Measurements from ENCODE around the gene SCUBE1.

The SCUBE1 gene

DNA sequence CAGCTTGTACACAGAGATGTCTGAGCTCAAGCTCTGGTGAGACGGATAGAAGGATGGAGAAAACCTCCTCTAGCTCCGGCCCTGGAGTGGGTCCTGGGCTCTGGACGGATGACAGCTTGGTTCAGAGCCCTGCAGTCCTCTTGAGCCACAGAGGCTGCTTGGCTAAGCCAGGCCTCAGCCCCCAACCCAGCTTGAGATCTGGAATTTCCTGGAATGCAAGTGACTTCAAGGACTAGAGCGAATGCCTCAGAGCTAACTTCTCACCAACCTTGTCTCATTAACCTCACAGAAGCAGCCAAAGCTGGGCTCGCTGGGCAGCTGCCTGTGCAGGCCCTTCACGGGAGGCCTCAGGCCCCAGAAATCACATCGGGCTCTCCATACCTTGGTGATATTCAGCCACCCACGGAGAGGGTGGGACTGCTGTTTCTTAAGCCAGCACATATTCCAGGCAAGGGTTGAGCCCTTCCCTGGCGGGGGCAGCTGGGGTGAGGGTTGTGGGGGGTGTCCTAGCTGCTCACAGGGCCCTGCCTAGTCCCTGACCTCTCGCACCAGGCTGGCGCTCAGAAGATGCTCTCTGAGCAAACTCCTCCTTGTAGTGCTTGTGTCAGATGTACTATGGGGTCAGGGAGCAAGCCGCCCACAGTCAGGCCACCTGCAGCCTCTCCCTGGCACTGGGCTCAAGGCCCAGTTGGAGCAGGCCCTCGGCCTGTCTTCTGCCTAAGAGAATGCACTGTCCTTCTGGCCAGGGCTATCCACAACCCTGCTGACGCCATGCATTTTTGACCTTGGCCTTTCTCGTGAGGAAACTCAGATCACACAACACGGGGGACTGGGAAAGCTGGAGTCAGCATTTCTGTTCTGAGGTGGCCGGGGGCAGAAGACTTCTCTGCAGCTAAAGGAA is 82.6 kb downstream of the SCUBE1 start:
- DNase-seq (ENCODE audit: low spot score), result no peak
- no peak overlapping the region for H3K27ac ChIP-seq
- no peak for TF ChIP-seq CTCF (IDR thresholded peaks at IDR 0.05)
- H3K4me3 ChIP-seq, result no peak overlapping the region

- TF ChIP-seq CTCF (IDR thresholded peaks at IDR 0.05), result no peak
- Histone ChIP-seq H3K4me3 (no peak overlapping the region), H3K27ac (no peak overlapping the region)
- DNase-seq (ENCODE audit: low spot score), result no peak
Observed at GRCh38 chr22:43257961-43258360, 85.2 kb downstream of the SCUBE1 start.

DNA sequence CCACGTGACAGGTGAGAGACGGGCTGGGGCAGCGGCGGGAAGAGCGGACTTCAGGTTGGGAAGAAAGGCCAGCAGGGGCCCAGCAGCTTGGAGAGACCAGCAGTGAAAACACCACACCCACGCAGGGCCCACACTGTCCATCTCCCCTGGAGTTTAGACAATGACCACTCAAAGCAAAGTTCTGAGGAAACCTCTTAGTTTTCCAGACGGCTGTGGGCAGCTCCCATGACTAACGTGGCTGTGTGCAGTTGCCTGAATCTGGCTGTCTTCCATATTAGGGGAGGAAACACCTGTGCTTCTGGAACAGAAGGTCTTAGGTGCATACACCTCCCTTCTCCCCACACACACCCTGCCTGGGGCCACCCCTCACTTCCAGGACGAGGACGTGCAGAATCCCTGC is 85.6 kb downstream of the SCUBE1 start:
- no peak for DNase-seq (ENCODE audit: low spot score)
- no peak for TF ChIP-seq CTCF (IDR thresholded peaks at IDR 0.05)
- no peak overlapping the region for H3K4me3 ChIP-seq
- H3K27ac ChIP-seq, result no peak overlapping the region

DNA sequence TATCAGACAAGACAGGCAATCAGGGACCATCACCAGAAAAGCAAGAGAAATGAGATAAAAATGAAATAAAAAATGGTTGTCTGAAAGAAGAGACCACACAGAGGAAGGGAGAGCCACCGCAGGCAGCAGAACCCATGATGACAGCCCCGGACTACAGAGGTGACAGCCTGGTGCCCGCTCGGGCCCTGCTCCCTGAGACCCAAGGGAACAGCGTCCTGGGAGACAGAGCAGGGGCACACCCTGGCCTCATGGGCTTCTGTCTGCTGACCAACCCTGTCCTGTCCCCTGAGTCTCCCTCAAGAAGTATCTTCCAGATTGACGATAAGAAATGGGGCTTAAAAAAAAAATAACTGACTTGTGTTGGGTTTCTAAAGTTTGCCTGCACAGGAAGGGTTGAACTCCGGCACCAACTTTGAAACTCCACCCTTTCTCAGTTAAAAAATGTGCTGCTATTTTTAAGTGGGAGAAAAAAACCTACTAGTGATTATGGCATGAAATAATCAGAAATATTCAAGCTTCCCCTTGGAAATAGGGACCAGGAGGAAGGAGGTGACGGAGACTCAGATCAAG is 86.1 kb downstream of the SCUBE1 start:
- DNase-seq (ENCODE audit: low spot score), result no peak
- Histone ChIP-seq H3K4me3 (no peak overlapping the region), H3K27ac (no peak overlapping the region)
- no peak for TF ChIP-seq CTCF (IDR thresholded peaks at IDR 0.05)

- no peak for DNase-seq (ENCODE audit: low spot score)
- TF ChIP-seq CTCF (IDR thresholded peaks at IDR 0.05), result no peak
- H3K4me3 ChIP-seq, result no peak overlapping the region
- no peak overlapping the region for H3K27ac ChIP-seq
Observed at GRCh38 chr22:43256569-43256968, 86.6 kb downstream of the SCUBE1 start.

GRCh38 chr22:43255299-43255698 is 87.9 kb downstream of the SCUBE1 start:
- no peak for TF ChIP-seq CTCF (IDR thresholded peaks at IDR 0.05)

DNA sequence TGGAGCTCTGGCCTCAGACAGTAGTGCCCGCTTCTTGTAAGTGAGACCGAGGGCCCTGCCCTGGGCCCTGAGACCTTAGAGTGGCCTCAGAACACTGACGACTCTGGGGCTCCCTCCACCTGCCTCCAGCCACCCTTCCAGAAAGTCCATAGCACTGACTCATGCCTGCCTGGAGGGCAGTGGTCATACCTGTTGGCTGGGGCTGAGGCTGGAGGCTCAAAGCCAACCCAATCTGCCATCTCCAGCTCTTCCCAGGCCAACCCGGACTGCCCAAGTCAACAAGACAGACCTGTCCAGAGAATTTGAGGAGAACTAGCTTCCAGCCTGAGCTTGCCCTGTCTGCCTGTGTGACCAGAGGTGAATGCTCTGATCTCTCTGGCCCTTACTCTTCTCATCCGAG is 89.3 kb downstream of the SCUBE1 start:
- no peak overlapping the region for H3K4me3 ChIP-seq
- DNase-seq (ENCODE audit: low spot score), result no peak
- no peak overlapping the region for H3K27ac ChIP-seq
- TF ChIP-seq CTCF (IDR thresholded peaks at IDR 0.05), result no peak

More at GRCh38 chr22:43255299-43255698, 87.9 kb downstream of the SCUBE1 start:
- no peak for DNase-seq (ENCODE audit: low spot score)
- Histone ChIP-seq H3K27ac (no peak overlapping the region), H3K4me3 (no peak overlapping the region)

All from coronary artery (tissue), 2 donors.